Measurements from ENCODE around the gene PIEZO1.
"Not testable (repeated sequence)": the region's sequence is repeated elsewhere in the genome, so short reads cannot be mapped to it uniquely, and the experiment has no call there.

Gene PIEZO1

GRCh38 chr16:88672776-88673175, 112.2 kb downstream of the PIEZO1 start:
- Histone ChIP-seq H3K9ac (ENCODE audit: low read depth, low read length) (no peak overlapping the region), H3K9me3 (ENCODE audit: insufficient read depth, low read depth, low read length) (no peaks in the 10 kb centered on the region), H3K27me3 (ENCODE audit: insufficient read depth, low read length) (no peaks in the 10 kb centered on the region), H3K27ac (ENCODE audit: low read depth, low read length) (no peak overlapping the region), H3K4me3 (ENCODE audit: low read length) (no peak overlapping the region), H3K4me1 (ENCODE audit: insufficient read depth, low read length) (no peaks in the 10 kb centered on the region), H3K36me3 (ENCODE audit: insufficient read depth, low read length) (no peaks in the 10 kb centered on the region)
- WGBS: 31% methylated on average over 11 of the region's 11 CpGs

DNA sequence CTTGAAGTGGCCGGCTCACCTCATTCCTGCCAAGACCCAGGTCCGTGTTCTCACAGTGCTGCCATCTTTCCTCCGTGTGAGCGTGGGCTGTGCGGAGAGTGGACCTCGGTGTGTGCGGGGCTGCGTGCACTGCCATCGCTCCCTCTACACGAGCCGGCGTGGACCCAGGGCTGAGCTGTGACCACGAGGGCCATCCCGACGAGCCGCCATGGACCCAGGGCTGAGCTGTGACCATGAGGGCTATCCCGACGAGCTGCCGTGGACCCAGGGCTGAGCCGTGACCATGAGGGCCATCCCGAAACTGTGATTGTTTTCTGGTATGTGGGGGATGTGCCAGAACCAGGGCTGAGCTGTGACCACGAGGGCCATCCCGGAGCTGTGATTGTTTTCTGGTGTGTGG, 113.2 kb downstream of the PIEZO1 start:
- Histone ChIP-seq H3K36me3 (ENCODE audit: insufficient read depth, low read length) (no peaks in the 10 kb centered on the region), H3K27me3 (ENCODE audit: insufficient read depth, low read length) (no peaks in the 10 kb centered on the region), H3K4me3 (ENCODE audit: low read length) (no peak overlapping the region), H3K4me1 (ENCODE audit: insufficient read depth, low read length) (no peaks in the 10 kb centered on the region), H3K27ac (ENCODE audit: low read depth, low read length) (no peak overlapping the region), H3K9ac (ENCODE audit: low read depth, low read length) (no peak overlapping the region), H3K9me3 (ENCODE audit: insufficient read depth, low read depth, low read length) (no peaks in the 10 kb centered on the region)
- WGBS: 94% methylated on average over 23 of the region's 23 CpGs

GRCh38 chr16:88669980-88670379, 115.0 kb downstream of the PIEZO1 start:
- Histone ChIP-seq H3K36me3 (ENCODE audit: insufficient read depth, low read length) (peaks cover 3% of the 10 kb centered on the region; the same call in 1 of the 2 replicates), H3K9me3 (ENCODE audit: insufficient read depth, low read depth, low read length) (no peaks in the 10 kb centered on the region), H3K9ac (ENCODE audit: low read depth, low read length) (no peak overlapping the region), H3K4me3 (ENCODE audit: low read length) (no peak overlapping the region), H3K4me1 (ENCODE audit: insufficient read depth, low read length) (no peaks in the 10 kb centered on the region), H3K27ac (ENCODE audit: low read depth, low read length) (no peak overlapping the region), H3K27me3 (ENCODE audit: insufficient read depth, low read length) (no peaks in the 10 kb centered on the region)
- WGBS: 96% methylated on average over 10 of the region's 10 CpGs

DNA sequence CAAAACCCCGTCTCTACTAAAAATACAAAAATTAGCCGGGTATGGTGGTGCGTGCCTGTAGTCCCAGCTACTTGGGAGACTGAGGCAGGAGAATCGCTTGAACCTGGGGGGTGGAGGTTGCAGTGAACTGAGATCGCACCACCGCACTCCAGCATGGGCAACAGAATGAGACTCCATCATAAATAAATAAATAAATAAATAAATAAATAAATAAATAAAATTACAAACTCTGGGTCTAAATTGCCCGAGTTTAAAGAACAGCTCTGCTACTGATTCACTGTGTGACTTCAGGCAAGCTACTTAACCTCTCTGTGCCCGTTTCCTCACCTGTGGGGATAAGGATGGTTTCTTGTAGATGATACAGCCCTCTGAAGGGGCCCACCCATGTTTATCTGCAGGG, 115.5 kb downstream of the PIEZO1 start:
- not testable (repeated sequence) for H3K27ac ChIP-seq (ENCODE audit: low read depth, low read length); H3K36me3 ChIP-seq (ENCODE audit: insufficient read depth, low read length); H3K9ac ChIP-seq (ENCODE audit: low read depth, low read length); H3K4me1 ChIP-seq (ENCODE audit: insufficient read depth, low read length); H3K4me3 ChIP-seq (ENCODE audit: low read length); H3K27me3 ChIP-seq (ENCODE audit: insufficient read depth, low read length); H3K9me3 ChIP-seq (ENCODE audit: insufficient read depth, low read depth, low read length)
- WGBS: 97% methylated on average over 7 of the region's 8 CpGs

- no peak overlapping the region for H3K9ac ChIP-seq (ENCODE audit: low read depth, low read length)
- H3K4me1 ChIP-seq (ENCODE audit: insufficient read depth, low read length): no peaks in the 10 kb centered on the region
- H3K36me3 ChIP-seq (ENCODE audit: insufficient read depth, low read length): peaks cover 4% of the 10 kb centered on the region; the same call in 1 of the 2 replicates
- H3K27ac ChIP-seq (ENCODE audit: low read depth, low read length): no peak overlapping the region
- H3K4me3 ChIP-seq (ENCODE audit: low read length): no peak overlapping the region
- H3K9me3 ChIP-seq (ENCODE audit: insufficient read depth, low read depth, low read length): no peaks in the 10 kb centered on the region
- H3K27me3 ChIP-seq (ENCODE audit: insufficient read depth, low read length): no peaks in the 10 kb centered on the region
- WGBS: 81% methylated on average over 5 of the region's 5 CpGs
These were observed 117.6 kb downstream of the PIEZO1 start for GRCh38 chr16:88667461-88667860.

DNA sequence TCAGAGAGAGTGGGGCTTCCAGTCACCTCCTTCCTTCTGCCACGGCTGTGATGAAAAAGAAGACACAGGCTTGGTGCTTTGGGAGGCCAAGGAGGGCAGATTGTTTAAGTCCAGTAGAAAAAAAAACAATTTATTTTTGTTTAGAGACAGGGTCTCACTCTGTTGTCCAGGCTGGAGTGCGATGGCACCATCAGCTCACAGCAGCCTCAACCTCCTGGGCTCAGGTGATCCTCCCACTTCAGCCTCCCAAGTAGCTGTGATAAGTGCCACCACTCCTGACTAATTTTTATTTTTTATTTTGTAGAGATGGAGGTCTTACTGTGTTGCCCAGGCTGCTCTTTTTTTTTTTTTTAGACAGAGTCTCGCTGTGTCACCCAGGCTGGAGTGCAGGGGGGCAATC, 119.5 kb downstream of the PIEZO1 start:
- H3K36me3 ChIP-seq (ENCODE audit: insufficient read depth, low read length): peaks cover 4% of the 10 kb centered on the region; the same call in 1 of the 2 replicates
- H3K9me3 ChIP-seq (ENCODE audit: insufficient read depth, low read depth, low read length): no peaks in the 10 kb centered on the region
- no peak overlapping the region for H3K27ac ChIP-seq (ENCODE audit: low read depth, low read length)
- H3K4me1 ChIP-seq (ENCODE audit: insufficient read depth, low read length): no peaks in the 10 kb centered on the region
- H3K9ac ChIP-seq (ENCODE audit: low read depth, low read length): no peak overlapping the region
- H3K4me3 ChIP-seq (ENCODE audit: low read length): no peak overlapping the region
- WGBS: 85% methylated on average over 3 of the region's 3 CpGs
- no peaks in the 10 kb centered on the region for H3K27me3 ChIP-seq (ENCODE audit: insufficient read depth, low read length)

All from HUES64 (cell line).